Epidermal melanocyte (primary cell): Measurements from ENCODE around the gene ANO10.
"Not testable (repeated sequence)": the region's sequence is repeated elsewhere in the genome, so short reads cannot be mapped to it uniquely, and the experiment has no call there.

Experiments
- DNase-seq: peaks from one replicate; pipeline ENCODE4 v3.0.0; 2011; ENCODE audit warnings: low spot score; ENCODE audit not compliant: insufficient read length

The ANO10 gene, protein sequence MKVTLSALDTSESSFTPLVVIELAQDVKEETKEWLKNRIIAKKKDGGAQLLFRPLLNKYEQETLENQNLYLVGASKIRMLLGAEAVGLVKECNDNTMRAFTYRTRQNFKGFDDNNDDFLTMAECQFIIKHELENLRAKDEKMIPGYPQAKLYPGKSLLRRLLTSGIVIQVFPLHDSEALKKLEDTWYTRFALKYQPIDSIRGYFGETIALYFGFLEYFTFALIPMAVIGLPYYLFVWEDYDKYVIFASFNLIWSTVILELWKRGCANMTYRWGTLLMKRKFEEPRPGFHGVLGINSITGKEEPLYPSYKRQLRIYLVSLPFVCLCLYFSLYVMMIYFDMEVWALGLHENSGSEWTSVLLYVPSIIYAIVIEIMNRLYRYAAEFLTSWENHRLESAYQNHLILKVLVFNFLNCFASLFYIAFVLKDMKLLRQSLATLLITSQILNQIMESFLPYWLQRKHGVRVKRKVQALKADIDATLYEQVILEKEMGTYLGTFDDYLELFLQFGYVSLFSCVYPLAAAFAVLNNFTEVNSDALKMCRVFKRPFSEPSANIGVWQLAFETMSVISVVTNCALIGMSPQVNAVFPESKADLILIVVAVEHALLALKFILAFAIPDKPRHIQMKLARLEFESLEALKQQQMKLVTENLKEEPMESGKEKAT

DNA sequence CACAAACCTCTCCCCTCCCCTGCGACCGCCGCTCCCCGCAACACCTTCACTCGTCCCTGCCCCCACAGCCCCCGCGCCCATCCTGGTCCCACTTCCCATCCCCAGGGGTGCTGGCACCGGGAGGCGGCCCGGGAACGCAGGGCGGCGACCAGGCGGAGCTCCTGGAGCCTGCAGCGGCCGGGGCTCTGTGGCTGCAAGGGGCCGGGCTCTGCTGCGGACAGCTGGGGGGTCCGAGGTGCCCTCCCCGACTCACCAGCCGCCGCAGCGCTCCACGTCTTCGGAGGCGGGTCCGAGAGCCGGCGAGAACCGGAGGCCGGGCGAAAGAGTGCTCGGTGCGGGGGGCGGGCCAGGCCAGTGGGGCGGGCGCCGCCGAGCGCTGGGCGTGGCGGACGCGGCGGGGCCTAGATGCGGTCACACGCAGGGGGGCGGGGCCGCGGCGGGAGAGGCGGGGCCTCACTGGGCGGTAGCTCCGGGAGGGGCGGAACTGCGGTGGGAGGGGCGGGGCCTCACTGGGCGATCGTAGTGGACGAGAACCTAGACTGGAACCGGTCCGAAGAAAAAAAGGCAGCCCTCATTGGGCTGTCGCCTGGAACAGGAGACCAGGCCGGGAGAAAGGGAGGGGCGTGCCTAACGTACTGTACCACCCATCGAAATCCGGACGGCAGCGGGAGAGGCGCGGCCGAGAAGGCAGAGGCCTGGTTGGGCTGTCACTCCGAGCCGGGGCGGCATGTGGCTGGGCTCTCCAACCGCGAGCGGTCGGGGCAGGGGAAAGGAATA is at the start of gene ANO10:
Gene ANO10 (minus strand): TSS at position 356 of the 777 bp plus-strand sequence. CDS start 16,159 bp downstream, outside the sequence.
- DNase-seq, result peak; percentile 88

GRCh38 chr3:43670635-43671522 is 49.1 kb upstream of the ANO10 start:
- DNase-seq, result no peak

DNA sequence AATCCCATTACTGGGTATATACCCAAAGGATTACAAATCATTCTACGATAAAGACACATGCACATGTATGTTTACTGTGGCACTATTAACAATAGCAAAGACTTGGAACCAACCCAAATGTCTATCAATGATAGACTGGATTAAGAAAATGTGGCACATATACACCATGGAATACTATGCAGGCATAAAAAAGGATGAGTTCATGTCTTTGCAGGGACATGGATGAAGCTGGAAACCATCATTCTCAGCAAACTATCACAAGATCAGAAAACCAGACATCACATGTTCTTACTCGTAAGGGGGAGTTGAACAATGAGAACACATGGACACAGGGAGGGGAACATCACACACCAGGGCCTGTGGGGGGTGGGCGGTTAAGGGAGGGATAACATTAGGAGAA is 43.2 kb upstream of the ANO10 start:
- DNase-seq, result not testable (repeated sequence)

DNA sequence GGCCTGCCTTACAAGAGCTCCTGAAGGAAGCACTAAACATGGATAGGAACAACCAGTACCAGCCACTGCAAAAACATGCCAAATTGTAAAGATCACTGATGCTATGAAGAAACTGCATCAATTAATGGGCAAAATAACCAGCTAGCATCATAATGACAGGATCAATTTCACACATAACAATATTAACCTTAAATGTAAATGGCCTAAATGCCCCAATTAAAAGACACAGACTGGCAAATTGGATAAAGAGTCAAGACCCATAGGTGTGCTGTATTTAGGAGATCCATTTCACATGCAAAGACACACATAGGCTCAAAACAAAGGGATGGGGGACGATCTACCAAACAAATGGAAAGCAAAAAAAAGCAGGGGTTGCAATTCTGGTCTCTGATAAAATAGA is 39.6 kb upstream of the ANO10 start:
- DNase-seq, result not testable (repeated sequence)

- DNase-seq, result no peak
Observed at GRCh38 chr3:43659250-43659880, 37.6 kb upstream of the ANO10 start.

GRCh38 chr3:43656390-43656789 is 34.6 kb upstream of the ANO10 start:
- not testable (repeated sequence) for DNase-seq

GRCh38 chr3:43650345-43650744 is 28.5 kb upstream of the ANO10 start:
- no peak for DNase-seq

- DNase-seq, result no peak
Observed at GRCh38 chr3:43649365-43649968, 27.7 kb upstream of the ANO10 start.

GRCh38 chr3:43648957-43649356 is 27.1 kb upstream of the ANO10 start:
- DNase-seq, result no peak

GRCh38 chr3:43647331-43648166 is 25.7 kb upstream of the ANO10 start:
- no peak for DNase-seq

DNA sequence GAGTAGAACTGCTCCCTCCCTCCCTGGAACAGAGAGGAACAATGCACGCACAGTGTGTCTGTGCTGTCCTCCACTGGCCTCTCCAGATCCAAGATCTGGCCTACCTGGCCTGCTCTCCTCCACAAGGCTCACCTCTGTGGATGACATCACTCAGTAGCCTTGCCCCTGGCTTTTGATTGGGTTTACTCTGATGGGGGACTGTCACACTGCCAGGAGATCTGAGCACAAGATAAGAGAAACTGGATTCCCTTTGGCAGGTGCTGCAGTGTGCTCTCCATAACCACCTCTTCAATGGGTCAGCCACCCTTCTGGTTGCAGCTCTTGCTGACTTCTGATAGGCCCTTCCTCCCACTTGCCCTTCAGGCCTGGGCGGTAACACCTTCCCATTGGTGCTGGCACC is 22.6 kb upstream of the ANO10 start:
- no peak for DNase-seq

- no peak for DNase-seq
Observed at GRCh38 chr3:43641306-43642114, 19.7 kb upstream of the ANO10 start.

GRCh38 chr3:43640681-43641080 is 18.9 kb upstream of the ANO10 start:
- no peak for DNase-seq

GRCh38 chr3:43638594-43639447 is 17.0 kb upstream of the ANO10 start:
- no peak for DNase-seq

GRCh38 chr3:43637702-43638101 is 15.9 kb upstream of the ANO10 start:
- DNase-seq, result no peak

GRCh38 chr3:43632986-43633385 is 11.2 kb upstream of the ANO10 start:
- DNase-seq, result no peak

DNA sequence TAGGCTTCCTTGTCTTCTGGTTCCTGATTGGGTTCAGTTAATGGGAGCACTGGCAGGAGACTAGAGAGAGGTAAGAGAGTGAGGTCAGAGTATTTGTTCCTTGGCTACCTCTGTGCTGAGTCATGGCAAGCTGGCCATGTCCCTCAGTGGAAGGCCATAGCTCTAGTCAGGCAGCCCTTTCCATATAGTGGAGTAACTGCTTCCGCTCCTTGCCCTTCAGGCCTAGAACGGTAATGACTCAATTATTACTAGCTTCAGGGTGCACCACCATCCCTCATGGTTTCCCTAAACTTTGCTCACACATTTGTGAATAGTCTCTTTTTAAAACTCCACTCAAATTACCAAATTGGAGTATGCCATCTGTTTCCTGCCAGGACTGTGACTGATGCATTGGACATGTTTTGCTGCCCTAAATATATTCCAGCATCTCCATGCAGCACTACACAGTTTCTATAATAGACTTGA is 10.5 kb upstream of the ANO10 start:
- DNase-seq, result no peak
